Gastrocnemius medialis (tissue), 4 donors: ENCODE measurements around the gene KCNJ9.

Experiments used
- CTCF ChIP-seq, 5 experiments: fragments of 450-650 bp in 3 of 5; fragments of 200-600 bp in 2 of 5; sonication (generic) in 2 of 5; IDR thresholded peaks in 4 of 5; conservative IDR thresholded peaks in 1 of 5; 1 replicate in 4 of 5; 2 replicates in 1 of 5; pipeline ENCODE4 v1.5.1; 2016 to 2019; ENCODE audit warnings: antibody characterized with exemption in 5 of 5, mild to moderate bottlenecking in 3 of 5, moderate library complexity in 3 of 5
- POLR2A ChIP-seq, 2 donors: fragments of 450-650 bp; IDR thresholded peaks; one replicate each; pipeline ENCODE4 v1.6.1; 2017; ENCODE audit warnings: antibody characterized with exemption in 2 of 2, mild to moderate bottlenecking in 2 of 2, moderate library complexity in 2 of 2

DNA sequence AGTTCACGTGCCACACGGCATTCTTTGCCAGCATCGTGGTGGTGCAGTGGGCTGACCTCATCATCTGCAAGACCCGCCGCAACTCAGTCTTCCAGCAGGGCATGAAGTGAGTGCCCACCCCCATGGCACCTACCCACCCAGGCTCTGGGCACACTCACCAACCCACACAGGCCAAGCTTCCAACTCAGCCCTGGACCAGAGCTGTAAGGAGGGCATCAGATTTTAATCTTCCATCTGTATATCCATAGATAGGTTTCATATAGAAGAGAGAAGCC, 55.5 kb downstream of the KCNJ9 start:
- TF ChIP-seq CTCF (IDR thresholded peaks at IDR 0.05 in 4 of 5, conservative IDR thresholded peaks at IDR 0.05 in 1 of 5) (no peak), POLR2A (IDR thresholded peaks at IDR 0.05) (no peak)
